MM.1S (cell line): ENCODE data around the gene VSTM2L.

Source experiments
- CTCF ChIP-seq: fragments of 300-600 bp; sonication (generic); IDR thresholded peaks from 2 replicates; pipeline ENCODE4 v1.5.1; 2016; ENCODE audit warnings: antibody characterized with exemption, low read length, mixed read lengths
- EZH2 ChIP-seq: fragments of 300-600 bp; sonication (generic); optimal IDR thresholded peaks from 2 replicates; pipeline ENCODE3; 2017; ENCODE audit warnings: low read depth, mild to moderate bottlenecking, antibody characterized with exemption, low read length, mixed read lengths
- EZH2phosphoT487 ChIP-seq: fragments of 300-600 bp; sonication (generic); IDR thresholded peaks from 2 replicates; pipeline ENCODE4 v1.6.1; 2018; ENCODE audit warnings: antibody characterized with exemption, low read length

GRCh38 chr20:37901240-37901639 is 1.7 kb upstream of the VSTM2L start:
- TF ChIP-seq EZH2phosphoT487: no peak
- TF ChIP-seq CTCF: no peak
- no peak for TF ChIP-seq EZH2
